Ovary (tissue), 9 donors: ENCODE results near the gene FAT1. TPM values are rescaled to one million over a fixed set of nuclear protein-coding genes. Genes with fewer than 3 reads are reported as not detected.

Experiments
- DNase-seq, 5 donors: peaks; one replicate each; pipeline ENCODE4 v3.0.0-alpha.2; 2019 to 2020
- H3K27ac ChIP-seq, 2 donors: fragments of 200-600 bp; one replicate each; pipeline versions ENCODE4 v1.5.1 to v1.8.0; 2019 to 2022
- H3K27me3 ChIP-seq: fragments of 200-600 bp; one replicate; pipeline ENCODE4 v1.8.0; 2022
- H3K36me3 ChIP-seq: fragments of 200-600 bp; sonication (generic); one replicate; pipeline ENCODE4 v1.5.1; 2019
- H3K4me1 ChIP-seq: one replicate; pipeline ENCODE4 v1.8.1; 2013; ENCODE audit warnings: mild to moderate bottlenecking, moderate library complexity; ENCODE audit not compliant: insufficient read depth
- H3K4me3 ChIP-seq: fragments of 200-600 bp; sonication (generic); one replicate; pipeline ENCODE4 v1.5.1; 2017
- H3K9me3 ChIP-seq, 2 donors: fragments of 200-600 bp in 1 of 2; sonication (generic) in 1 of 2; one replicate each; pipeline versions ENCODE4 v1.5.1 to v1.8.1; 2013 to 2019; ENCODE audit warnings: mild to moderate bottlenecking in 1 of 2, moderate library complexity in 1 of 2
- CTCF ChIP-seq, 3 donors: fragments of 450-650 bp in 2 of 3; fragments of 200-600 bp in 1 of 3; IDR thresholded peaks; one replicate each; pipeline versions ENCODE4 v1.5.1 to v1.8.0; 2016 to 2022; ENCODE audit warnings: antibody characterized with exemption in 3 of 3, mild to moderate bottlenecking in 1 of 3
- EP300 ChIP-seq: sonication (generic); formaldehyde crosslinking; IDR thresholded peaks from one replicate; pipeline ENCODE4 v1.6.1; 2017; ENCODE audit warnings: antibody characterized with exemption
- POLR2A ChIP-seq: fragments of 450-650 bp; IDR thresholded peaks from one replicate; pipeline ENCODE4 v1.6.1; 2017; ENCODE audit warnings: antibody characterized with exemption, mild to moderate bottlenecking, moderate library complexity
- WGBS, 3 donors: extraction: QIAGEN DNeasy Blood & Tissue Kit in 1 of 3; methylation state at CpG; one replicate each; pipeline versions ENCODE4 v1.1.5 to v1.1.7; 2013 to 2017; 5-methylcytosine and 5-hydroxymethylcytosine counted together
- intact Hi-C, 4 donors: fragments of 100-400 bp; cut with DNase I; formaldehyde crosslinking; loops; one replicate each; pipeline versions ENCODE4 v1.11.0 to v1.15.1; 2022 to 2023
- polyA plus RNA-seq, 2 donors: library from polyadenylated mRNA; stranded (reverse); fragments of 200-250 nt in 1 of 2; fragments of 350-450 nt in 1 of 2; fragmentation: Illumina TruSeq in 1 of 2; extraction: RNeasy Lipid Tissue Mini Kit (QIAGEN cat#74804) in 1 of 2; gene quantifications; one replicate each; pipeline ENCODE4 v1.2.3, GENCODE V29; 2013 to 2014
- total RNA-seq, 7 donors: library from RNA; depleted of rRNA in 2 of 7; stranded (reverse); fragments of >200 nt in 2 of 7; fragmentation: NEBNext Ultra II Directional in 3 of 7; extraction: Animal tissue kit (Norgen Biotek cat#: 25700) in 3 of 7; gene quantifications; one replicate each; pipeline versions ENCODE4 v1.1.0 to v1.2.4, GENCODE V29; 2016 to 2023
- donor health status: DM: no; HTN: no; CAD: no; lungs with moderate emphysema.
- donor health status: DM: no; HTN: no; CAD: no.
- donor health status: Bipolar disorder and iron deficiency.
- donor health status: DM: yes; HTN: yes; CAD: no.
- donor health status: DM: no; HTN: no; CAD: no.
- donor health status: DM: yes; HTN: yes; CAD: no.

The FAT1 gene
- total and polyA plus RNA-seq, 9 donors, result 20.5 to 78.6 (median 46.6) TPM

GRCh38 chr4:186658657-186659056 is 65.0 kb downstream of the FAT1 start:
- no peak for DNase-seq
- H3K9me3 ChIP-seq, result no peaks in the 10 kb centered on the region
- 72 to 88% (median 76%) methylated on average over 20 of the region's 20 CpGs for WGBS, 3 donors
- no peak for TF ChIP-seq POLR2A
- TF ChIP-seq CTCF (IDR thresholded peaks at IDR 0.05), result no peak
- no peak for TF ChIP-seq EP300
- H3K27me3 ChIP-seq, result no peaks in the 10 kb centered on the region
- H3K4me3 ChIP-seq, result no peak overlapping the region
- H3K36me3 ChIP-seq, result no peaks in the 10 kb centered on the region
- H3K4me1 ChIP-seq, result no peaks in the 10 kb centered on the region
- intact Hi-C loops, result no loop called here
- H3K27ac ChIP-seq, result no peak overlapping the region

GRCh38 chr4:186657764-186658163 is 65.9 kb downstream of the FAT1 start:
- no peaks in the 10 kb centered on the region for H3K36me3 ChIP-seq
- H3K27me3 ChIP-seq, result no peaks in the 10 kb centered on the region
- H3K9me3 ChIP-seq, result no peaks in the 10 kb centered on the region
- H3K27ac ChIP-seq, result no peak overlapping the region
- TF ChIP-seq EP300 (no peak), CTCF (IDR thresholded peaks at IDR 0.05) (no peak), POLR2A (no peak)
- no peak for DNase-seq
- WGBS, 3 donors, result 6 to 26% (median 9%) methylated on average over 4 of the region's 4 CpGs
- no peaks in the 10 kb centered on the region for H3K4me1 ChIP-seq
- intact Hi-C loops, result no loop called here
- H3K4me3 ChIP-seq, result no peak overlapping the region

DNA sequence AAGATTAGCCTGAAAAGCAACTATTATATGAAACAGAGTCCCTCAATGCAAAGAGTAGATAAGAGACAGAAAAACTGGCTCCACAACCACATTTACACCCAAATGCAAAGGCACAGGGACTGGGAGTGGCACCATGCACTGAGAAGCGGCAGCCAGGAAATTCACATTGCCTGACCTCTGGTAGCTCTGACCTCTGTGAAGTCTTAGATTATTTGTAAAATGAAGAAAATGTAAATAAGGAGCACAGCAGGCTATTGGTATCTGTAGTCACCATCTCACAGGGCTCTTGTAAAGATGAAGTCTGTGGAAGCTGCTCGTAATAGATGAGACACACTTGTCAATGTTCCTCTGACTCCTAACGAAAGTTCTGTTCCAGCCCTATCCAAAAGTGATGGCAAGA is 69.7 kb downstream of the FAT1 start:
- Histone ChIP-seq H3K27ac (no peak overlapping the region), H3K4me3 (no peak overlapping the region), H3K36me3 (no peaks in the 10 kb centered on the region), H3K9me3 (no peaks in the 10 kb centered on the region), H3K4me1 (no peaks in the 10 kb centered on the region), H3K27me3 (no peaks in the 10 kb centered on the region)
- DNase-seq, result no peak
- 89 to 92% (median 91%) methylated on average over 3 of the region's 3 CpGs for WGBS, 3 donors
- intact Hi-C loops, result no loop called here
- TF ChIP-seq POLR2A (no peak), EP300 (no peak), CTCF (IDR thresholded peaks at IDR 0.05) (no peak)

GRCh38 chr4:186651624-186652023 is 72.0 kb downstream of the FAT1 start:
- H3K27me3 ChIP-seq, result no peaks in the 10 kb centered on the region
- WGBS, 3 donors, result 87 to 92% (median 89%) methylated on average over 21 of the region's 21 CpGs
- H3K4me1 ChIP-seq, result no peaks in the 10 kb centered on the region
- H3K36me3 ChIP-seq, result no peaks in the 10 kb centered on the region
- intact Hi-C loops, result no loop called here
- no peak overlapping the region for H3K27ac ChIP-seq
- no peak overlapping the region for H3K4me3 ChIP-seq
- no peaks in the 10 kb centered on the region for H3K9me3 ChIP-seq
- TF ChIP-seq CTCF (IDR thresholded peaks at IDR 0.05), result no peak
- TF ChIP-seq EP300, result no peak
- no peak for TF ChIP-seq POLR2A
- DNase-seq, result no peak

- 96 to 97% (median 96%) methylated on average over 5 of the region's 5 CpGs for WGBS, 3 donors
- no peaks in the 10 kb centered on the region for H3K4me1 ChIP-seq
- no peak overlapping the region for H3K27ac ChIP-seq
- no peaks in the 10 kb centered on the region for H3K36me3 ChIP-seq
- H3K4me3 ChIP-seq, result no peak overlapping the region
- no peaks in the 10 kb centered on the region for H3K9me3 ChIP-seq
- H3K27me3 ChIP-seq, result no peaks in the 10 kb centered on the region
- intact Hi-C loops, result no loop called here
- TF ChIP-seq EP300 (no peak), CTCF (IDR thresholded peaks at IDR 0.05) (no peak), POLR2A (no peak)
- DNase-seq, result no peak
Measured at GRCh38 chr4:186651181-186651603, 72.5 kb downstream of the FAT1 start.
